Activated naive CD4-positive, alpha-beta T cell treated with anti-CD3 and anti-CD28 coated beads, Interleukin-2, amount 50 U/mL, for 24 hours (primary cell): Measurements from ENCODE around the gene DMRTB1.

ENCODE experiments used
- H3K27ac Mint-ChIP-seq: one replicate; pipeline ENCODE4 v1.8.0; 2021; ENCODE audit warnings: mild to moderate bottlenecking, mixed read lengths
- H3K27me3 Mint-ChIP-seq: one replicate; pipeline ENCODE4 v1.8.0; 2021; ENCODE audit warnings: mixed read lengths
- H3K36me3 Mint-ChIP-seq: one replicate; pipeline ENCODE4 v1.8.0; 2021; ENCODE audit warnings: mixed read lengths
- H3K4me1 Mint-ChIP-seq: one replicate; pipeline ENCODE4 v1.8.0; 2021; ENCODE audit warnings: mixed read lengths
- H3K4me3 Mint-ChIP-seq: one replicate; pipeline ENCODE4 v1.8.0; 2021; ENCODE audit warnings: mild to moderate bottlenecking, mixed read lengths
- H3K9me3 Mint-ChIP-seq: one replicate; pipeline ENCODE4 v1.8.0; 2021; ENCODE audit warnings: mixed read lengths

DMRTB1 gene

GRCh38 chr1:53469373-53469772 is 10.2 kb downstream of the DMRTB1 start:
- Mint-ChIP-seq H3K27ac (no peak overlapping the region), H3K9me3 (no peaks in the 10 kb centered on the region), H3K4me3 (no peak overlapping the region), H3K4me1 (no peaks in the 10 kb centered on the region), H3K27me3 (no peaks in the 10 kb centered on the region), H3K36me3 (no peaks in the 10 kb centered on the region)

GRCh38 chr1:53470155-53470554 is 11.0 kb downstream of the DMRTB1 start:
- Mint-ChIP-seq H3K4me1 (no peaks in the 10 kb centered on the region), H3K27ac (no peak overlapping the region), H3K9me3 (no peaks in the 10 kb centered on the region), H3K4me3 (no peak overlapping the region), H3K27me3 (no peaks in the 10 kb centered on the region), H3K36me3 (no peaks in the 10 kb centered on the region)

GRCh38 chr1:53470584-53470983 is 11.4 kb downstream of the DMRTB1 start:
- H3K27me3 Mint-ChIP-seq = no peaks in the 10 kb centered on the region
- no peak overlapping the region for H3K4me3 Mint-ChIP-seq
- no peak overlapping the region for H3K27ac Mint-ChIP-seq
- H3K4me1 Mint-ChIP-seq = no peaks in the 10 kb centered on the region
- no peaks in the 10 kb centered on the region for H3K9me3 Mint-ChIP-seq
- no peaks in the 10 kb centered on the region for H3K36me3 Mint-ChIP-seq

- Mint-ChIP-seq H3K27me3 (no peaks in the 10 kb centered on the region), H3K9me3 (no peaks in the 10 kb centered on the region), H3K4me3 (no peak overlapping the region), H3K36me3 (no peaks in the 10 kb centered on the region), H3K27ac (no peak overlapping the region), H3K4me1 (no peaks in the 10 kb centered on the region)
Observed at GRCh38 chr1:53471000-53471399, 11.8 kb downstream of the DMRTB1 start.

- Mint-ChIP-seq H3K4me3 (no peak overlapping the region), H3K4me1 (no peaks in the 10 kb centered on the region), H3K9me3 (no peaks in the 10 kb centered on the region), H3K36me3 (no peaks in the 10 kb centered on the region), H3K27me3 (no peaks in the 10 kb centered on the region), H3K27ac (no peak overlapping the region)
Observed at GRCh38 chr1:53473463-53473862, 14.3 kb downstream of the DMRTB1 start.

GRCh38 chr1:53475664-53476063 is 16.5 kb downstream of the DMRTB1 start:
- Mint-ChIP-seq H3K27me3 (no peaks in the 10 kb centered on the region), H3K27ac (no peak overlapping the region), H3K4me3 (no peak overlapping the region), H3K9me3 (no peaks in the 10 kb centered on the region), H3K4me1 (no peaks in the 10 kb centered on the region), H3K36me3 (no peaks in the 10 kb centered on the region)

GRCh38 chr1:53476579-53476978 is 17.4 kb downstream of the DMRTB1 start:
- no peaks in the 10 kb centered on the region for H3K36me3 Mint-ChIP-seq

GRCh38 chr1:53477651-53478501 is 18.7 kb downstream of the DMRTB1 start:
- H3K36me3 Mint-ChIP-seq = no peaks in the 10 kb centered on the region
- no peak overlapping the region for H3K4me3 Mint-ChIP-seq
- no peaks in the 10 kb centered on the region for H3K9me3 Mint-ChIP-seq
- H3K4me1 Mint-ChIP-seq = no peaks in the 10 kb centered on the region
- peaks cover 2% of the 10 kb centered on the region for H3K27me3 Mint-ChIP-seq
- no peak overlapping the region for H3K27ac Mint-ChIP-seq

More at GRCh38 chr1:53476579-53476978, 17.4 kb downstream of the DMRTB1 start:
- no peaks in the 10 kb centered on the region for H3K27me3 Mint-ChIP-seq
- no peaks in the 10 kb centered on the region for H3K9me3 Mint-ChIP-seq
- H3K4me1 Mint-ChIP-seq = no peaks in the 10 kb centered on the region
- H3K27ac Mint-ChIP-seq = no peak overlapping the region
- H3K4me3 Mint-ChIP-seq = no peak overlapping the region

GRCh38 chr1:53478502-53478818 is 19.3 kb downstream of the DMRTB1 start:
- peaks cover 2% of the 10 kb centered on the region for H3K27me3 Mint-ChIP-seq

GRCh38 chr1:53480678-53481077 is 21.5 kb downstream of the DMRTB1 start:
- H3K36me3 Mint-ChIP-seq = no peaks in the 10 kb centered on the region
- H3K27me3 Mint-ChIP-seq = peaks cover 8% of the 10 kb centered on the region
- peaks cover 6% of the 10 kb centered on the region for H3K4me1 Mint-ChIP-seq
- no peak overlapping the region for H3K4me3 Mint-ChIP-seq
- H3K27ac Mint-ChIP-seq = no peak overlapping the region
- H3K9me3 Mint-ChIP-seq = no peaks in the 10 kb centered on the region

More at GRCh38 chr1:53478502-53478818, 19.3 kb downstream of the DMRTB1 start:
- Mint-ChIP-seq H3K36me3 (no peaks in the 10 kb centered on the region), H3K4me3 (no peak overlapping the region), H3K27ac (no peak overlapping the region), H3K9me3 (no peaks in the 10 kb centered on the region), H3K4me1 (no peaks in the 10 kb centered on the region)

GRCh38 chr1:53481456-53481855 is 22.3 kb downstream of the DMRTB1 start:
- Mint-ChIP-seq H3K27ac (no peak overlapping the region), H3K36me3 (no peaks in the 10 kb centered on the region), H3K9me3 (no peaks in the 10 kb centered on the region), H3K27me3 (peaks cover 10% of the 10 kb centered on the region), H3K4me1 (peaks cover 6% of the 10 kb centered on the region), H3K4me3 (no peak overlapping the region)

- Mint-ChIP-seq H3K27me3 (peaks cover 11% of the 10 kb centered on the region), H3K27ac (no peak overlapping the region), H3K4me1 (peaks cover 6% of the 10 kb centered on the region), H3K9me3 (no peaks in the 10 kb centered on the region), H3K4me3 (no peak overlapping the region), H3K36me3 (no peaks in the 10 kb centered on the region)
Observed at GRCh38 chr1:53482441-53483153, 23.4 kb downstream of the DMRTB1 start.

- Mint-ChIP-seq H3K4me1 (peaks cover 6% of the 10 kb centered on the region), H3K36me3 (no peaks in the 10 kb centered on the region), H3K4me3 (no peak overlapping the region), H3K9me3 (no peaks in the 10 kb centered on the region), H3K27ac (no peak overlapping the region), H3K27me3 (peaks cover 11% of the 10 kb centered on the region)
Observed at GRCh38 chr1:53483170-53483569, 24.0 kb downstream of the DMRTB1 start.

GRCh38 chr1:53483656-53484055 is 24.5 kb downstream of the DMRTB1 start:
- Mint-ChIP-seq H3K9me3 (no peaks in the 10 kb centered on the region), H3K4me1 (peaks cover 6% of the 10 kb centered on the region), H3K4me3 (no peak overlapping the region), H3K36me3 (no peaks in the 10 kb centered on the region), H3K27ac (no peak overlapping the region), H3K27me3 (peaks cover 11% of the 10 kb centered on the region)

GRCh38 chr1:53484705-53485477 is 25.7 kb downstream of the DMRTB1 start:
- H3K27ac Mint-ChIP-seq = no peak overlapping the region
- no peak overlapping the region for H3K4me3 Mint-ChIP-seq
- H3K27me3 Mint-ChIP-seq = peaks cover 13% of the 10 kb centered on the region
- H3K9me3 Mint-ChIP-seq = no peaks in the 10 kb centered on the region
- no peaks in the 10 kb centered on the region for H3K36me3 Mint-ChIP-seq
- H3K4me1 Mint-ChIP-seq = peaks cover 6% of the 10 kb centered on the region
